GM10266 (cell line): ENCODE data around the gene FPGS.

Experiments used
- DNase-seq: peaks from one replicate; pipeline ENCODE4 v3.0.0; 2012; ENCODE audit errors: extremely low spot score
- TF ChIP-seq, protein P1 (sequence below): IDR thresholded peaks from 2 replicates; pipeline ENCODE4 v1.5.1; 2012; ENCODE audit warnings: mild to moderate bottlenecking, low read depth; ENCODE audit not compliant: control insufficient read depth, insufficient read depth; ENCODE audit errors: missing control alignments

Gene FPGS

DNA sequence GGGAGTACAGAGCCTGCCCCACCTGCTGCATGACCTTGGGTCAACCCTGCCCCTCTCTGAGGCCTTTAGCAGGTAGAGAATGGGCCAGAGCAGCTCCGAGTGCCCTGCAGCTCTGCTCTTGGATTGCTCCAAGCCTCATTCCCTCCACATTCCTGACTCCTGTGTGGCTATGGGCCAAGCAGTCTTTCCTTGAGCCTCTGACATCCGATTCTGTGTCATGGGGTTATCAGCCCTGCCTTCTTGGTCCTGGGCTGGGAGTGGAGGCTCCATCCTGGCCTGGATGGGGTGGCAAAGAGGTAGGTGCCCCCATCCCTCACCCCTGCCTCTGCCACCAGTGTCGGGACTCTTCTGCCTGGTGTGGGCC lies 13.7 kb downstream of the FPGS start:
- no peak for DNase-seq
- TF ChIP-seq, protein P1, sequence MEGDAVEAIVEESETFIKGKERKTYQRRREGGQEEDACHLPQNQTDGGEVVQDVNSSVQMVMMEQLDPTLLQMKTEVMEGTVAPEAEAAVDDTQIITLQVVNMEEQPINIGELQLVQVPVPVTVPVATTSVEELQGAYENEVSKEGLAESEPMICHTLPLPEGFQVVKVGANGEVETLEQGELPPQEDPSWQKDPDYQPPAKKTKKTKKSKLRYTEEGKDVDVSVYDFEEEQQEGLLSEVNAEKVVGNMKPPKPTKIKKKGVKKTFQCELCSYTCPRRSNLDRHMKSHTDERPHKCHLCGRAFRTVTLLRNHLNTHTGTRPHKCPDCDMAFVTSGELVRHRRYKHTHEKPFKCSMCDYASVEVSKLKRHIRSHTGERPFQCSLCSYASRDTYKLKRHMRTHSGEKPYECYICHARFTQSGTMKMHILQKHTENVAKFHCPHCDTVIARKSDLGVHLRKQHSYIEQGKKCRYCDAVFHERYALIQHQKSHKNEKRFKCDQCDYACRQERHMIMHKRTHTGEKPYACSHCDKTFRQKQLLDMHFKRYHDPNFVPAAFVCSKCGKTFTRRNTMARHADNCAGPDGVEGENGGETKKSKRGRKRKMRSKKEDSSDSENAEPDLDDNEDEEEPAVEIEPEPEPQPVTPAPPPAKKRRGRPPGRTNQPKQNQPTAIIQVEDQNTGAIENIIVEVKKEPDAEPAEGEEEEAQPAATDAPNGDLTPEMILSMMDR = no peak

DNA sequence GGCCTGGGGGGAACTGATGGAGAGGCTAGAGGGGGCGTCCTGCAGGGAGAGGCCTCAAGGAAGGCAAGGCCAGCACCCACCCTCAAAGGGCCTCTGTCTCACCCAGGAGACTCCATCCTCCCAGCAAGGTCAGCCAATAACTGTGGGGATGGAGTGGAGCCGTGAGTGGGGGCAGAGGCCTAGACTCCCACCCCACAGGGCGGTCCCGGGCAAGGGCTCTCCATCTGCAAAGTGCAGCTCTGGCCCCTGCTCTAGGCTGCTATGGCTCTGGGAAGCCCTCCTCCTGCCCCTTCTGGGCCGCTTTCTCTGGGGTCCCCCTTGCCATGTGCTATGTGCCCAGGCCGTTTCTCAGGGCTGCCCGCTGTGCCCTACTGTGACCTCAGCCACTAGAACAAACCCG lies 14.0 kb downstream of the FPGS start:
- TF ChIP-seq, protein P1 = no peak
- no peak for DNase-seq

DNA sequence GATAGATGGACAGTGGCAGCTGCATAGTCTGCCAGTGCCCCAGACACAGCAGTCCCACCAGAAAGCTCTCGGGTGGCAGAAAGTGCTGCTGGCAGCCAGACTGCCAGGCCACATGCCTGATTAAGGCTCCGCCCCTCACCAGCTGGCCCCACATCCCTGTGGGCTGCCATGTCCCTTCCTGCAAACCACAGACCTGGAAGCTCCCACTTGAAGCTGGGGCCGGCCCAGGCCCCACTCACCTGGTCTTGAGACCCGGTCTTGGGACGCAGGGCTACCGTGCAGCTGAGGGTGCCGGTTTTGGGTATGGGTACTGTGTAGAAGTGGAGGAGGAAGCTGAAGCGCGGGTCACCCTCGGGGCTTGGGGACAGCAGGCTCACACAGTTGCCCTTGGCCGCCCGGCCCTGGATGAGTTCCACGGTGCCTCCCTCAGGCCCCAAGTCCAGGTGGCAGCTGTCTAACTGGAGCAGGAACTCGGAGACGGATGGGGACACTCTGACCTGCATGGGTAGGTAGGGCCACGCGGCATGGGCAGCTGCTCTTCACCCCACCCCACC lies 15.3 kb downstream of the FPGS start:
- no peak for DNase-seq

DNA sequence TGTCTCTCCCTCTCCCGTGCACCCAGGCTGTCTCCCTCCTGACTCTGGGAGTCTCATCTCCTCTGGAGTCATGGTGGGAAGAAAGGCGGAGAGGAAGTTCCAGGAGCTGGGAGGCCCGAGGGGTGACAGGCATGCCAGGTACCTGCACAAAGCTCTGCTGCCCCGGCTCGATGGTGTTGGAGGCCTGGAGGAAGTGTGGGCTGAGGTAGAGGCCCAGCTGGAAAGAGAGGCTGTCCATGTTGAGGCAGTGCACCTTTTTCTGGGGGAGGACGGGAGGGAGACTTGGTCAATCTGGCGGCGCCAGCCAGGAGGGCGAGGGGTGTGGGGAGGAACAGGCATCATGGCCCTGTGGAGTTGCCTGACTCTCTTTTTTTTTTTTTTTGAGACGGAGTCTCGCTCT lies 15.9 kb downstream of the FPGS start:
- TF ChIP-seq, protein P1 = no peak
- no peak for DNase-seq

More for the DNA sequence above, 15.3 kb downstream of the FPGS start:
- TF ChIP-seq, protein P1 = no peak

DNA sequence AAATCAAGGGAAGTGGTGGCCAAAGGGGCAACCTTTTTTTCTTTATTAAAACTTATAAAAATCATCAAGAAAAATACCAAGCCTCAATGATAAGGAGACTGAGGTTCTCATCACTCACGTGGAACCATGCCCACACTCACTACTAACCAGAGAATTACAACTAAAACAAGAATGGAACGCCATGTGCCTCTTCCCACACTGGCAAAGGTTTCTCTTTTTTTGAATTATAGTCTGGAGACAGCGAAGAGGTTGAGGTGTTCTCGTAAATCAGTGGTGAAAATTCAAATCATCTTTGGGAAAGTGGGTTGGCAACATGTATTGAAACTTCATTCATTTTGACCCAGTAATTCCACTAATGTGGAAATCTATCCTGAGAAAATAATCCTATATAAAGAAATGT lies 19.4 kb downstream of the FPGS start:
- no peak for DNase-seq
- TF ChIP-seq, protein P1 = no peak

DNA sequence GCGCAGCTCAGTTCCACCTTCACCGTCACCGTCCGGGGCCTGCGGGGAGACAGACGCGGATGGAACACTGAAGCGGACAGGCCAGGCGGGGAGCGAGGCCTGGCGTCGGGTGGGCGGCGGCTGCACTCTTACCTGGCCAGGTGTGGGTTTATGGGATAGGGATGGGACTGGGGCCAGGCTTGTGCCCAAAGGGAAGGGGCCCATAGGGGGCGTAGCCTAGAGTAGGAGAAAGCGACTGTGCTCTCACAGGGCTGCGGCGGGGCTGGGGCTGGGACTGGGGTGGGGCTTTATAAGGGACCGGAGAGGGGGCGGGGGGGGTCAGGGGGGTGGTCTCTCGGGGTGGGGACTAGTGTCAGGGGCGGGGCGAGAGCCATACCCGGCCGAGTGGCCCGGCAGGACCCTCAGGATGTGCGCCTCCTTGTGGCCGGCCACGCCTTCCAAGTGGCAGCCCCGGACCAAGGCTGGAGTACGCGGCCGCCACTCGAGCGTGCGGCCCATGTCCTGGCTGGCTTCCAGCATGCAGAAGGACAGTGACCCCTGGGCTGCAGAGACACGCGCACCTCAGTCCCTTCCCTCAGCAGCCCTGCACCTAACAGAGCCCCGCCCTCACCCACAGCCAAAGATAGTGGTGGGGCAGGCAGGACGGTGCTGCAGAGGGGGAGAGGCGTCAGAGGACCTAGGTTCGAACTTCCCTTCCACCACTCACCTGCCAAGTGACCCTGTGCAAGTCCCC lies 22.8 kb downstream of the FPGS start:
- no peak for DNase-seq
- TF ChIP-seq, protein P1 = peak; percentile 20

DNA sequence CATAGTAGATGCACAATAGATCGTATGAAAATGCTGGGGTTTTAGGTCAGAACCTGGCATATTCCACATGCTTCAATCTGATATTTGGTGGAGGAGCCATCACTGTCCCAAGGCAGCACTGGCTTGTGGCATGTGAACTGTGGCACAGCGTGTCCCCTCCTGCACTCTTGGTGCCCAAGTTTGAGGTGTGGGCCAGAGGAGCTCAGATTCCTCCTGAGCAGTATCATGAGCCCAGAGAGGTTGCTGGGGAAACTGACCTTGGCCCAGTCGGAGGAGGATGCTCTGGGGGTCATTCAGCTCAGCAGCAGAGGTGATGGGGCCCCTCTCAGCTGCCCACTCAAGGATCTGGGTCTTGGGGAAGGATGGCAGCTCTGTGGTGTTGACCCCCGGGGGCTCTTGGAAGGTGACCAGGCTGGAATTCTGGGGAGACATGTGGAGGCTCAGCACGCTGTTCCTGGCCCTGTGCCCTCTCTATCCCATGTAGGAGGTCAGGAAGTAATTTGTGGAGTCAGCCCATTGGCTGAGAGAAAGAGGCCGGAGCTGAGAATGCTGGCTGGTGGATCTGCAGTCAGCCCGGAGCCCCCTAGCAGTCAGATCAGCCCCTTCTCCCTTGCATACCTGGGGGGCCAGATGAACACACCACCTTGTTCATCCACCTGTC lies 23.7 kb downstream of the FPGS start:
- DNase-seq = no peak
- TF ChIP-seq, protein P1 = no peak
